ENCODE data around the gene ART3. TPM values are rescaled to one million over a fixed set of nuclear protein-coding genes. Genes with fewer than 3 reads are reported as not detected.
A peak's percentile ranks its signal among the peaks of the same experiment; 100 is the strongest.

ART3 gene
- total and polyA plus RNA-seq, 2 donors: 0.61 to 1.8 TPM

GRCh38 chr4:76087007-76087769 is 12.7 kb downstream of the ART3 start:
- H3K4me3 ChIP-seq (ENCODE audit: low read length in 2 of 2): no peak overlapping the region
- peak overlapping the region in 1 of 2 donors; percentile 27 for H3K27ac ChIP-seq (ENCODE audit: low read depth in 1 of 2, low read length in 1 of 2)
- no peaks in the 10 kb centered on the region for H3K36me3 ChIP-seq (ENCODE audit: control insufficient read depth in 2 of 2, insufficient read depth in 2 of 2, low read length in 1 of 2)
- peaks cover 0 to 4% of the 10 kb centered on the region in 2 donors for H3K4me1 ChIP-seq (ENCODE audit: control insufficient read depth in 2 of 2, insufficient read depth in 2 of 2, low read length in 2 of 2)
- DNase-seq (ENCODE audit: low read depth in 6 of 9, low spot score in 9 of 9): peak in 3 of 9 donors; percentile 10 to 46 (median 14)
- WGBS: 69% methylated on average over 13 of the region's 13 CpGs
- H3K9me3 ChIP-seq (ENCODE audit: control insufficient read depth in 2 of 2, insufficient read depth in 1 of 2, low read length in 1 of 2): no peaks in the 10 kb centered on the region
- no peaks in the 10 kb centered on the region for H3K27me3 ChIP-seq (ENCODE audit: control insufficient read depth in 2 of 2, insufficient read depth in 1 of 2, low read length in 1 of 2)

- Histone ChIP-seq H3K9me3 (ENCODE audit: control insufficient read depth in 2 of 2, insufficient read depth in 1 of 2, low read length in 1 of 2) (no peaks in the 10 kb centered on the region), H3K4me3 (ENCODE audit: low read length in 2 of 2) (no peak overlapping the region), H3K27ac (ENCODE audit: low read depth in 1 of 2, low read length in 1 of 2) (no peak overlapping the region), H3K4me1 (ENCODE audit: control insufficient read depth in 2 of 2, insufficient read depth in 2 of 2, low read length in 2 of 2) (peaks cover 0 to 4% of the 10 kb centered on the region in 2 donors), H3K36me3 (ENCODE audit: control insufficient read depth in 2 of 2, insufficient read depth in 2 of 2, low read length in 1 of 2) (no peaks in the 10 kb centered on the region), H3K27me3 (ENCODE audit: control insufficient read depth in 2 of 2, insufficient read depth in 1 of 2, low read length in 1 of 2) (no peaks in the 10 kb centered on the region)
- 97% methylated on average over 2 of the region's 2 CpGs for WGBS
- no peak for DNase-seq (ENCODE audit: low read depth in 6 of 9, low spot score in 9 of 9)
Observed at GRCh38 chr4:76088719-76089118, 14.2 kb downstream of the ART3 start.

- Histone ChIP-seq H3K4me1 (ENCODE audit: control insufficient read depth in 2 of 2, insufficient read depth in 2 of 2, low read length in 2 of 2) (peaks cover 0 to 4% of the 10 kb centered on the region in 2 donors), H3K4me3 (ENCODE audit: low read length in 2 of 2) (no peak overlapping the region), H3K9me3 (ENCODE audit: control insufficient read depth in 2 of 2, insufficient read depth in 1 of 2, low read length in 1 of 2) (no peaks in the 10 kb centered on the region), H3K27ac (ENCODE audit: low read depth in 1 of 2, low read length in 1 of 2) (no peak overlapping the region), H3K36me3 (ENCODE audit: control insufficient read depth in 2 of 2, insufficient read depth in 2 of 2, low read length in 1 of 2) (no peaks in the 10 kb centered on the region), H3K27me3 (ENCODE audit: control insufficient read depth in 2 of 2, insufficient read depth in 1 of 2, low read length in 1 of 2) (no peaks in the 10 kb centered on the region)
- 28% methylated on average over 7 of the region's 7 CpGs for WGBS
- peak in 4 of 9 donors; percentile 6 to 40 (median 10) for DNase-seq (ENCODE audit: low read depth in 6 of 9, low spot score in 9 of 9)
Observed at GRCh38 chr4:76090241-76090691, 15.8 kb downstream of the ART3 start.

DNA sequence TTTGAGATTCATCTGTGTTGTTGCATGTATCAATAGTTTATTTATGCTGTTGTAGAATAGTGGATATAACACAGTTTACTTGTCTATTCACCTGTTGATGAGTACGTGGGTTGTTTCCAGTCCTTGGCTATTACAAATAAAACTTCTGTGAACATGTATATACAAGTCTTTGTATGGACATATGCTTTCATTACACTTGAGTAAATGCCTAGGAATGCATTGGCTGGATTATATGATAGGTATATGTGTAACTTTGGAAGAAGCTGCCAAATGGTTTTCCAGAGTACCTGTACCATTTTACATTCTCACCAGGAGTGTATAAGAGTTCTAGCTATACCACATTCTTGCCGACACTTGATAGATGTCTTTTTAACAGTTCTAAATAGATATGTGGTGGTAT is 16.5 kb downstream of the ART3 start:
- 95% methylated on average over 2 of the region's 2 CpGs for WGBS
- Histone ChIP-seq H3K9me3 (ENCODE audit: control insufficient read depth in 2 of 2, insufficient read depth in 1 of 2, low read length in 1 of 2) (no peaks in the 10 kb centered on the region), H3K4me1 (ENCODE audit: control insufficient read depth in 2 of 2, insufficient read depth in 2 of 2, low read length in 2 of 2) (peaks cover 0 to 4% of the 10 kb centered on the region in 2 donors), H3K27ac (ENCODE audit: low read depth in 1 of 2, low read length in 1 of 2) (no peak overlapping the region), H3K36me3 (ENCODE audit: control insufficient read depth in 2 of 2, insufficient read depth in 2 of 2, low read length in 1 of 2) (no peaks in the 10 kb centered on the region), H3K27me3 (ENCODE audit: control insufficient read depth in 2 of 2, insufficient read depth in 1 of 2, low read length in 1 of 2) (no peaks in the 10 kb centered on the region), H3K4me3 (ENCODE audit: low read length in 2 of 2) (no peak overlapping the region)
- no peak for DNase-seq (ENCODE audit: low read depth in 6 of 9, low spot score in 9 of 9)

- DNase-seq (ENCODE audit: low read depth in 6 of 9, low spot score in 9 of 9): peak in 1 of 9 donors; percentile 16
- Histone ChIP-seq H3K4me3 (ENCODE audit: low read length in 2 of 2) (no peak overlapping the region), H3K36me3 (ENCODE audit: control insufficient read depth in 2 of 2, insufficient read depth in 2 of 2, low read length in 1 of 2) (no peaks in the 10 kb centered on the region), H3K4me1 (ENCODE audit: control insufficient read depth in 2 of 2, insufficient read depth in 2 of 2, low read length in 2 of 2) (no peaks in the 10 kb centered on the region), H3K9me3 (ENCODE audit: control insufficient read depth in 2 of 2, insufficient read depth in 1 of 2, low read length in 1 of 2) (no peaks in the 10 kb centered on the region), H3K27me3 (ENCODE audit: control insufficient read depth in 2 of 2, insufficient read depth in 1 of 2, low read length in 1 of 2) (no peaks in the 10 kb centered on the region), H3K27ac (ENCODE audit: low read depth in 1 of 2, low read length in 1 of 2) (no peak overlapping the region)
Observed at GRCh38 chr4:76095568-76095967, 21.1 kb downstream of the ART3 start.

DNA sequence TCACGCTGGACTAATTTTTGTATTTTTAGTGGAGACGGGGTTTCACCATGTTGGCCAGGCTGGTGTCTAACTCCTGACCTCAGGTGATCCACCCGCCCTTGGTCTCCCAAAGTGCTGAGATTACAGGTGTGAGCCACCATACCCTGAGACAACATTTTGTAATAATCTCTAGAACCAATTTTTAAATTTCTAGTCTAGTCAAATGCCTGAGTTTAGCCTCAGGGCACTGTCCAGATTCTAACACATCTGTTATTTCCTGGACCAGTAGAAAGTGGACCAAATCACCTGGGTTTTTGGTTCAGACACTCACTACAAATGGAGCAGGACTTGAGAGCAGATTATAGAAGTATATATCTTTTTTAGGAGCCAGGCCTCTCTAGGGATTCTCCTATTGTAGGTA is 21.6 kb downstream of the ART3 start:
- Histone ChIP-seq H3K9me3 (ENCODE audit: control insufficient read depth in 2 of 2, insufficient read depth in 1 of 2, low read length in 1 of 2) (no peaks in the 10 kb centered on the region), H3K27ac (ENCODE audit: low read depth in 1 of 2, low read length in 1 of 2) (no peak overlapping the region), H3K27me3 (ENCODE audit: control insufficient read depth in 2 of 2, insufficient read depth in 1 of 2, low read length in 1 of 2) (no peaks in the 10 kb centered on the region), H3K36me3 (ENCODE audit: control insufficient read depth in 2 of 2, insufficient read depth in 2 of 2, low read length in 1 of 2) (no peaks in the 10 kb centered on the region), H3K4me3 (ENCODE audit: low read length in 2 of 2) (no peak overlapping the region), H3K4me1 (ENCODE audit: control insufficient read depth in 2 of 2, insufficient read depth in 2 of 2, low read length in 2 of 2) (no peaks in the 10 kb centered on the region)
- WGBS: 98% methylated on average over 3 of the region's 3 CpGs
- DNase-seq (ENCODE audit: low read depth in 6 of 9, low spot score in 9 of 9): no peak

DNA sequence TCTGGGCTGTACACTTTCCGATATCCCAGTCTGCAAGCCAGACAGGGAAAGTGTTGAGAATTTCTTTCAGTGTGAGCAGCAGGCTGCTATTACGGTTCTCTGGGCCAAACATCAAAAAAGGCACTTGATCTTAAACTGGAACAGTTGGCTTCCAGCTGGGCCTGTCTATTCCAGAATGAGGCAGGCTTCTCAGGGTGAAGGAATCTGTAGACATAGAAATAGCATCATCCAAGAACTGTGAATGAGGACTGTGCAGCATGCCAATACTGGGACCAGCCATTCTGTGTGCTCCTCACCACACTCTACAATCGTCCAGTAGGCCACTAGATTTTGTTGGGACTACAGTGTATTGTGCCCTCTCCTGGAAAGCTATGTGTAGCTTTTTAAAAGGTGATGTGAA is 31.1 kb downstream of the ART3 start:
- Histone ChIP-seq H3K27ac (ENCODE audit: low read depth in 1 of 2, low read length in 1 of 2) (no peak overlapping the region), H3K4me1 (ENCODE audit: control insufficient read depth in 2 of 2, insufficient read depth in 2 of 2, low read length in 2 of 2) (no peaks in the 10 kb centered on the region), H3K4me3 (ENCODE audit: low read length in 2 of 2) (no peak overlapping the region), H3K9me3 (ENCODE audit: control insufficient read depth in 2 of 2, insufficient read depth in 1 of 2, low read length in 1 of 2) (no peaks in the 10 kb centered on the region), H3K36me3 (ENCODE audit: control insufficient read depth in 2 of 2, insufficient read depth in 2 of 2, low read length in 1 of 2) (no peaks in the 10 kb centered on the region), H3K27me3 (ENCODE audit: control insufficient read depth in 2 of 2, insufficient read depth in 1 of 2, low read length in 1 of 2) (no peaks in the 10 kb centered on the region)
- no peak for DNase-seq (ENCODE audit: low read depth in 6 of 9, low spot score in 9 of 9)
- WGBS: 95% methylated on average over 3 of the region's 3 CpGs

DNA sequence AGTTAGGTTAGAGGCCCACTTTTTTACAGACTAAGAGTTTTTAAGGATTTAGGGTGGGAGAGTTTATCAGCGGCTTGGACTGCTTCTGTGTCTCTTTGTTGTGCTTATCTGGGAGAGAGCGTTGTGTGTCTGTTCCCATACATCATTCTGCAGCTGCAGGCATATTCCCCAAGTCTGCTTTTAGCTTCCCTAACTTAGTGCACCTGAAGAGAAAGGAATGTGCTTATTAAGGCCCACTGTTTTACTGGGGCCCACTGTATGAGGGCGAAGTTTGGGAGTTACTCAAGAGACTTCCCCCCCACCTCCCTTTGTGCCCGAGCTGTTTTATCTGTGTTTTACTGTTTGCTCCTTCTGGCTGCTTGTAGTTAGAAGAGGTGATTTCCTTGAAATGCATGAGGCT is 31.9 kb downstream of the ART3 start:
- no peaks in the 10 kb centered on the region for H3K36me3 ChIP-seq (ENCODE audit: control insufficient read depth in 2 of 2, insufficient read depth in 2 of 2, low read length in 1 of 2)
- 89% methylated on average over 4 of the region's 4 CpGs for WGBS
- H3K4me3 ChIP-seq (ENCODE audit: low read length in 2 of 2): no peak overlapping the region
- H3K27ac ChIP-seq (ENCODE audit: low read depth in 1 of 2, low read length in 1 of 2): no peak overlapping the region
- H3K9me3 ChIP-seq (ENCODE audit: control insufficient read depth in 2 of 2, insufficient read depth in 1 of 2, low read length in 1 of 2): no peaks in the 10 kb centered on the region
- no peaks in the 10 kb centered on the region for H3K27me3 ChIP-seq (ENCODE audit: control insufficient read depth in 2 of 2, insufficient read depth in 1 of 2, low read length in 1 of 2)
- no peaks in the 10 kb centered on the region for H3K4me1 ChIP-seq (ENCODE audit: control insufficient read depth in 2 of 2, insufficient read depth in 2 of 2, low read length in 2 of 2)
- DNase-seq (ENCODE audit: low read depth in 6 of 9, low spot score in 9 of 9): no peak

GRCh38 chr4:76108467-76109181 is 34.1 kb downstream of the ART3 start:
- Histone ChIP-seq H3K4me1 (ENCODE audit: control insufficient read depth in 2 of 2, insufficient read depth in 2 of 2, low read length in 2 of 2) (no peaks in the 10 kb centered on the region), H3K9me3 (ENCODE audit: control insufficient read depth in 2 of 2, insufficient read depth in 1 of 2, low read length in 1 of 2) (no peaks in the 10 kb centered on the region), H3K4me3 (ENCODE audit: low read length in 2 of 2) (no peak overlapping the region), H3K36me3 (ENCODE audit: control insufficient read depth in 2 of 2, insufficient read depth in 2 of 2, low read length in 1 of 2) (peaks cover 0 to 2% of the 10 kb centered on the region in 2 donors), H3K27ac (ENCODE audit: low read depth in 1 of 2, low read length in 1 of 2) (no peak overlapping the region), H3K27me3 (ENCODE audit: control insufficient read depth in 2 of 2, insufficient read depth in 1 of 2, low read length in 1 of 2) (no peaks in the 10 kb centered on the region)
- no peak for DNase-seq (ENCODE audit: low read depth in 6 of 9, low spot score in 9 of 9)
- WGBS: 67% methylated on average over 5 of the region's 5 CpGs
